Suprapubic skin (tissue), 4 donors: ENCODE results near the gene MGME1. TPM values are rescaled to one million over a fixed set of nuclear protein-coding genes. Genes with fewer than 3 reads are reported as not detected.

Experiments used
- DNase-seq, 2 donors: peaks; one replicate each; pipeline ENCODE4 v3.0.0-alpha.2; 2019; ENCODE audit warnings: low spot score in 2 of 2
- H3K27ac ChIP-seq: fragments of 200-600 bp; sonication (generic); one replicate; pipeline ENCODE4 v1.5.1; 2019
- H3K27me3 ChIP-seq: fragments of 200-600 bp; sonication (generic); one replicate; pipeline ENCODE4 v1.5.1; 2019
- H3K36me3 ChIP-seq: fragments of 200-600 bp; sonication (generic); one replicate; pipeline ENCODE4 v1.5.1; 2019
- H3K4me1 ChIP-seq: fragments of 200-600 bp; sonication (generic); one replicate; pipeline ENCODE4 v1.5.1; 2019
- H3K4me3 ChIP-seq: fragments of 200-600 bp; sonication (generic); one replicate; pipeline ENCODE4 v1.5.1; 2019; ENCODE audit warnings: mild to moderate bottlenecking
- H3K9me3 ChIP-seq: fragments of 200-600 bp; sonication (generic); one replicate; pipeline ENCODE4 v1.5.1; 2019
- CTCF ChIP-seq, 2 donors: fragments of 200-600 bp in 1 of 2; fragments of 450-650 bp in 1 of 2; sonication (generic) in 1 of 2; IDR thresholded peaks; one replicate each; pipeline ENCODE4 v1.5.1; 2016 to 2019; ENCODE audit warnings: antibody characterized with exemption in 2 of 2, mild to moderate bottlenecking in 1 of 2, moderate library complexity in 1 of 2
- EP300 ChIP-seq: sonication (generic); formaldehyde crosslinking; IDR thresholded peaks from one replicate; pipeline ENCODE4 v1.6.1; 2017; ENCODE audit warnings: antibody characterized with exemption
- POLR2A ChIP-seq, 2 donors: fragments of 450-650 bp; IDR thresholded peaks; one replicate each; pipeline ENCODE4 v1.6.1; 2017; ENCODE audit warnings: antibody characterized with exemption in 2 of 2, mild to moderate bottlenecking in 2 of 2, moderate library complexity in 2 of 2
- POLR2AphosphoS5 ChIP-seq, 3 donors: sonication (generic); formaldehyde crosslinking; IDR thresholded peaks; one replicate each; pipeline ENCODE4 v1.6.1; 2017; ENCODE audit warnings: antibody characterized with exemption in 3 of 3
- WGBS: methylation state at CpG from one replicate; pipeline ENCODE4 v1.1.5; 2018; 5-methylcytosine and 5-hydroxymethylcytosine counted together
- total RNA-seq, 4 donors: library from RNA; depleted of rRNA; stranded (reverse); fragments of >200 nt; gene quantifications; one replicate each; pipeline ENCODE4 v1.1.0, GENCODE V29; 2016

Gene MGME1
- total RNA-seq, 4 donors from 2014 or later, result 30.2 to 68.1 (median 32.8) TPM

GRCh38 chr20:17946572-17947473 lies 22.0 kb upstream of the MGME1 start:
- Histone ChIP-seq H3K27me3 (no peaks in the 10 kb centered on the region), H3K4me3 (no peak overlapping the region), H3K9me3 (no peaks in the 10 kb centered on the region), H3K27ac (no peak overlapping the region), H3K36me3 (peaks cover 99% of the 10 kb centered on the region), H3K4me1 (no peaks in the 10 kb centered on the region)
- 74% methylated on average over 6 of the region's 6 CpGs for WGBS
- DNase-seq, result no peak
- TF ChIP-seq EP300 (no peak), POLR2A (IDR thresholded peaks at IDR 0.05) (no peak), CTCF (IDR thresholded peaks at IDR 0.05) (no peak), POLR2AphosphoS5 (IDR thresholded peaks at IDR 0.05) (no peak)

GRCh38 chr20:17947474-17947815 lies 21.4 kb upstream of the MGME1 start:
- no peak overlapping the region for H3K27ac ChIP-seq
- no peaks in the 10 kb centered on the region for H3K4me1 ChIP-seq
- no peaks in the 10 kb centered on the region for H3K9me3 ChIP-seq
- H3K27me3 ChIP-seq, result no peaks in the 10 kb centered on the region
- WGBS, result 84% methylated on average over 5 of the region's 5 CpGs
- H3K36me3 ChIP-seq, result peaks cover 99% of the 10 kb centered on the region
- TF ChIP-seq POLR2A (IDR thresholded peaks at IDR 0.05) (no peak), CTCF (IDR thresholded peaks at IDR 0.05) (no peak), POLR2AphosphoS5 (IDR thresholded peaks at IDR 0.05) (no peak), EP300 (no peak)
- no peak for DNase-seq
- no peak overlapping the region for H3K4me3 ChIP-seq

GRCh38 chr20:17948442-17948841 lies 20.4 kb upstream of the MGME1 start:
- Histone ChIP-seq H3K4me3 (no peak overlapping the region), H3K9me3 (no peaks in the 10 kb centered on the region), H3K4me1 (no peaks in the 10 kb centered on the region), H3K27ac (no peak overlapping the region), H3K27me3 (no peaks in the 10 kb centered on the region), H3K36me3 (peaks cover 99% of the 10 kb centered on the region)
- DNase-seq, result no peak
- WGBS, result 95% methylated on average over 2 of the region's 2 CpGs
- no peak for TF ChIP-seq EP300
- no peak for TF ChIP-seq POLR2A (IDR thresholded peaks at IDR 0.05)
- no peak for TF ChIP-seq POLR2AphosphoS5 (IDR thresholded peaks at IDR 0.05)
- no peak for TF ChIP-seq CTCF (IDR thresholded peaks at IDR 0.05)

DNA sequence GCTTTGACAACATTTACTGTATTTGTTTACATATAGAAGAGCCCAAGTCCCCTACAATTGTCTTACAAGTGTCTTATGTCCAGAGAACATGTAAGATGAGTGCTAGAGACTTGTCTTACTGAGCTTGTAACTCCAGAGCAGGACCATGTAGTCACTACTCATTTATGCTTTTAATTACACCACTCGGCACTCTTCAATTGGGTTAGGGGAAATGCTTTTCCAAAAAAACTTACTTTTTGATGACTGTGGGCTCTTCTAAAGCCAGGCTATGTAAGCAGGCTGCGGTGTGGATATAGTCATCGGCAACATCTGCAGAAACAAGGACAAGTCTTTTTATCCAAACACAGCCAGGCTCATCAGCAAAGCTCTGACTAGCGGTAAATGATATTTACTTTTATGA lies 18.9 kb upstream of the MGME1 start:
- TF ChIP-seq POLR2AphosphoS5 (IDR thresholded peaks at IDR 0.05) (no peak), CTCF (IDR thresholded peaks at IDR 0.05) (no peak), POLR2A (IDR thresholded peaks at IDR 0.05) (no peak), EP300 (no peak)
- Histone ChIP-seq H3K4me1 (no peaks in the 10 kb centered on the region), H3K36me3 (peaks cover 100% of the 10 kb centered on the region), H3K27ac (no peak overlapping the region), H3K4me3 (no peak overlapping the region), H3K27me3 (no peaks in the 10 kb centered on the region), H3K9me3 (no peaks in the 10 kb centered on the region)
- WGBS, result 98% methylated on average over 4 of the region's 4 CpGs
- DNase-seq, result no peak

GRCh38 chr20:17950670-17951069 lies 18.1 kb upstream of the MGME1 start:
- no peak overlapping the region for H3K27ac ChIP-seq
- no peak for DNase-seq
- no peak overlapping the region for H3K4me3 ChIP-seq
- H3K27me3 ChIP-seq, result no peaks in the 10 kb centered on the region
- H3K9me3 ChIP-seq, result no peaks in the 10 kb centered on the region
- 74% methylated on average over 6 of the region's 6 CpGs for WGBS
- peaks cover 100% of the 10 kb centered on the region for H3K36me3 ChIP-seq
- no peaks in the 10 kb centered on the region for H3K4me1 ChIP-seq
- TF ChIP-seq EP300, result no peak
